ENCODE measurements around the gene NBAS.
A peak's percentile ranks its signal among the peaks of the same experiment; 100 is the strongest.

Gene NBAS

GRCh38 chr2:15170070-15170775 lies 390.9 kb downstream of the NBAS start:
- no peak overlapping the region for H4K5ac ChIP-seq (ENCODE audit: low read length)
- H4K8ac ChIP-seq (ENCODE audit: low read depth, low read length), result no peak overlapping the region
- no peak overlapping the region for H2AK5ac ChIP-seq (ENCODE audit: low read length)
- no peak overlapping the region for H3K23ac ChIP-seq (ENCODE audit: low read length)
- peak; percentile 87 for DNase-seq
- H2BK120ac ChIP-seq (ENCODE audit: low read depth, low read length), result no peak overlapping the region
- no peaks in the 10 kb centered on the region for H3K79me1 ChIP-seq (ENCODE audit: low read length)
- H3K56ac ChIP-seq (ENCODE audit: low read length), result no peak overlapping the region
- H3K9ac ChIP-seq (ENCODE audit: low read length), result no peak overlapping the region
- no peak overlapping the region for H3K4me2 ChIP-seq (ENCODE audit: low read length)
- H3K79me2 ChIP-seq (ENCODE audit: control insufficient read depth, insufficient read depth, low read length), result no peaks in the 10 kb centered on the region
- no peak overlapping the region for H3K4ac ChIP-seq (ENCODE audit: low read depth, low read length)
- no peak overlapping the region for H2BK15ac ChIP-seq (replicated peaks; ENCODE audit: low read depth)
- H3K18ac ChIP-seq (ENCODE audit: low read length), result no peak overlapping the region
- no peaks in the 10 kb centered on the region for H3K36me3 ChIP-seq (ENCODE audit: control insufficient read depth, insufficient read depth, low read length)
- peaks cover 5% of the 10 kb centered on the region for H3K4me1 ChIP-seq (ENCODE audit: control insufficient read depth, low read depth, low read length)
- no peaks in the 10 kb centered on the region for H3K27me3 ChIP-seq (ENCODE audit: insufficient read depth, low read length, poor library complexity)
- WGBS (ENCODE audit: extremely low coverage, insufficient coverage, low lambda C conversion rate), result no CpG with 5 or more reads among the region's 11 CpGs
- H2BK5ac ChIP-seq (ENCODE audit: low read length), result no peak overlapping the region
- H3K27ac ChIP-seq (ENCODE audit: low read depth, low read length), result peak overlapping the region; percentile 45
- no peak overlapping the region for H3K4me3 ChIP-seq (ENCODE audit: low read length)

GRCh38 chr2:15169326-15170069 lies 391.6 kb downstream of the NBAS start:
- peak; percentile 74 for DNase-seq
- Histone ChIP-seq H3K18ac (ENCODE audit: low read length) (no peak overlapping the region), H3K27me3 (ENCODE audit: insufficient read depth, low read length, poor library complexity) (no peaks in the 10 kb centered on the region), H3K4me1 (ENCODE audit: control insufficient read depth, low read depth, low read length) (peaks cover 5% of the 10 kb centered on the region), H3K36me3 (ENCODE audit: control insufficient read depth, insufficient read depth, low read length) (no peaks in the 10 kb centered on the region), H3K27ac (ENCODE audit: low read depth, low read length) (peak overlapping the region; percentile 45), H3K4me3 (ENCODE audit: low read length) (no peak overlapping the region), H3K23ac (ENCODE audit: low read length) (no peak overlapping the region), H2AK5ac (ENCODE audit: low read length) (no peak overlapping the region), H3K56ac (ENCODE audit: low read length) (no peak overlapping the region), H4K8ac (ENCODE audit: low read depth, low read length) (no peak overlapping the region), H2BK5ac (ENCODE audit: low read length) (no peak overlapping the region), H2BK15ac (replicated peaks; ENCODE audit: low read depth) (no peak overlapping the region), H3K4me2 (ENCODE audit: low read length) (no peak overlapping the region), H3K79me1 (ENCODE audit: low read length) (no peaks in the 10 kb centered on the region), H4K5ac (ENCODE audit: low read length) (no peak overlapping the region), H3K4ac (ENCODE audit: low read depth, low read length) (no peak overlapping the region), H3K9ac (ENCODE audit: low read length) (no peak overlapping the region), H3K79me2 (ENCODE audit: control insufficient read depth, insufficient read depth, low read length) (no peaks in the 10 kb centered on the region), H2BK120ac (ENCODE audit: low read depth, low read length) (no peak overlapping the region)
- no CpG with 5 or more reads among the region's 9 CpGs for WGBS (ENCODE audit: extremely low coverage, insufficient coverage, low lambda C conversion rate)

GRCh38 chr2:15168116-15168515 lies 393.0 kb downstream of the NBAS start:
- no peak overlapping the region for H2BK5ac ChIP-seq (ENCODE audit: low read length)
- no peak overlapping the region for H4K5ac ChIP-seq (ENCODE audit: low read length)
- no peaks in the 10 kb centered on the region for H3K79me2 ChIP-seq (ENCODE audit: control insufficient read depth, insufficient read depth, low read length)
- no peak overlapping the region for H3K4me3 ChIP-seq (ENCODE audit: low read length)
- H3K18ac ChIP-seq (ENCODE audit: low read length), result no peak overlapping the region
- H3K9ac ChIP-seq (ENCODE audit: low read length), result no peak overlapping the region
- no peak overlapping the region for H3K56ac ChIP-seq (ENCODE audit: low read length)
- no peak overlapping the region for H4K8ac ChIP-seq (ENCODE audit: low read depth, low read length)
- WGBS (ENCODE audit: extremely low coverage, insufficient coverage, low lambda C conversion rate), result no CpG with 5 or more reads among the region's 6 CpGs
- peaks cover 5% of the 10 kb centered on the region for H3K4me1 ChIP-seq (ENCODE audit: control insufficient read depth, low read depth, low read length)
- H3K4ac ChIP-seq (ENCODE audit: low read depth, low read length), result no peak overlapping the region
- no peaks in the 10 kb centered on the region for H3K36me3 ChIP-seq (ENCODE audit: control insufficient read depth, insufficient read depth, low read length)
- no peak for DNase-seq
- H2BK15ac ChIP-seq (replicated peaks; ENCODE audit: low read depth), result no peak overlapping the region
- H3K4me2 ChIP-seq (ENCODE audit: low read length), result no peak overlapping the region
- H3K23ac ChIP-seq (ENCODE audit: low read length), result no peak overlapping the region
- no peak overlapping the region for H3K27ac ChIP-seq (ENCODE audit: low read depth, low read length)
- no peak overlapping the region for H2BK120ac ChIP-seq (ENCODE audit: low read depth, low read length)
- H3K27me3 ChIP-seq (ENCODE audit: insufficient read depth, low read length, poor library complexity), result no peaks in the 10 kb centered on the region
- H2AK5ac ChIP-seq (ENCODE audit: low read length), result no peak overlapping the region
- no peaks in the 10 kb centered on the region for H3K79me1 ChIP-seq (ENCODE audit: low read length)

- Histone ChIP-seq H3K18ac (ENCODE audit: low read length) (no peak overlapping the region), H3K4me1 (ENCODE audit: control insufficient read depth, low read depth, low read length) (peaks cover 11% of the 10 kb centered on the region), H3K4me2 (ENCODE audit: low read length) (no peak overlapping the region), H3K4ac (ENCODE audit: low read depth, low read length) (no peak overlapping the region), H3K27me3 (ENCODE audit: insufficient read depth, low read length, poor library complexity) (no peaks in the 10 kb centered on the region), H3K23ac (ENCODE audit: low read length) (no peak overlapping the region), H3K79me2 (ENCODE audit: control insufficient read depth, insufficient read depth, low read length) (no peaks in the 10 kb centered on the region), H2BK15ac (replicated peaks; ENCODE audit: low read depth) (no peak overlapping the region), H3K4me3 (ENCODE audit: low read length) (no peak overlapping the region), H4K8ac (ENCODE audit: low read depth, low read length) (no peak overlapping the region), H2AK5ac (ENCODE audit: low read length) (no peak overlapping the region), H2BK5ac (ENCODE audit: low read length) (no peak overlapping the region), H3K27ac (ENCODE audit: low read depth, low read length) (no peak overlapping the region), H3K79me1 (ENCODE audit: low read length) (no peaks in the 10 kb centered on the region), H3K56ac (ENCODE audit: low read length) (no peak overlapping the region), H4K5ac (ENCODE audit: low read length) (no peak overlapping the region), H2BK120ac (ENCODE audit: low read depth, low read length) (no peak overlapping the region), H3K36me3 (ENCODE audit: control insufficient read depth, insufficient read depth, low read length) (no peaks in the 10 kb centered on the region), H3K9ac (ENCODE audit: low read length) (no peak overlapping the region)
- no peak for DNase-seq
- no CpG with 5 or more reads among the region's 12 CpGs for WGBS (ENCODE audit: extremely low coverage, insufficient coverage, low lambda C conversion rate)
These were observed 394.3 kb downstream of the NBAS start for GRCh38 chr2:15166878-15167277.

GRCh38 chr2:15163326-15163725 lies 397.8 kb downstream of the NBAS start:
- H3K4me3 ChIP-seq (ENCODE audit: low read length), result no peak overlapping the region
- no peak overlapping the region for H3K56ac ChIP-seq (ENCODE audit: low read length)
- no CpG with 5 or more reads among the region's 2 CpGs for WGBS (ENCODE audit: extremely low coverage, insufficient coverage, low lambda C conversion rate)
- no peak overlapping the region for H2AK5ac ChIP-seq (ENCODE audit: low read length)
- peaks cover 5% of the 10 kb centered on the region for H3K4me1 ChIP-seq (ENCODE audit: control insufficient read depth, low read depth, low read length)
- no peak overlapping the region for H2BK15ac ChIP-seq (replicated peaks; ENCODE audit: low read depth)
- H4K8ac ChIP-seq (ENCODE audit: low read depth, low read length), result no peak overlapping the region
- no peak overlapping the region for H4K5ac ChIP-seq (ENCODE audit: low read length)
- H3K23ac ChIP-seq (ENCODE audit: low read length), result no peak overlapping the region
- no peak overlapping the region for H3K27ac ChIP-seq (ENCODE audit: low read depth, low read length)
- H2BK5ac ChIP-seq (ENCODE audit: low read length), result no peak overlapping the region
- H3K79me1 ChIP-seq (ENCODE audit: low read length), result no peaks in the 10 kb centered on the region
- no peaks in the 10 kb centered on the region for H3K36me3 ChIP-seq (ENCODE audit: control insufficient read depth, insufficient read depth, low read length)
- H3K4ac ChIP-seq (ENCODE audit: low read depth, low read length), result no peak overlapping the region
- DNase-seq, result no peak
- H3K27me3 ChIP-seq (ENCODE audit: insufficient read depth, low read length, poor library complexity), result no peaks in the 10 kb centered on the region
- H2BK120ac ChIP-seq (ENCODE audit: low read depth, low read length), result no peak overlapping the region
- no peak overlapping the region for H3K18ac ChIP-seq (ENCODE audit: low read length)
- no peak overlapping the region for H3K4me2 ChIP-seq (ENCODE audit: low read length)
- no peaks in the 10 kb centered on the region for H3K79me2 ChIP-seq (ENCODE audit: control insufficient read depth, insufficient read depth, low read length)
- H3K9ac ChIP-seq (ENCODE audit: low read length), result no peak overlapping the region

All from mesendoderm (in vitro differentiated cells).